ENCODE results near the gene AQP7. TPM values are rescaled to one million over a fixed set of nuclear protein-coding genes. Genes with fewer than 3 reads are reported as not detected.

The AQP7 gene
- total RNA-seq: not detected in 2 replicates

DNA sequence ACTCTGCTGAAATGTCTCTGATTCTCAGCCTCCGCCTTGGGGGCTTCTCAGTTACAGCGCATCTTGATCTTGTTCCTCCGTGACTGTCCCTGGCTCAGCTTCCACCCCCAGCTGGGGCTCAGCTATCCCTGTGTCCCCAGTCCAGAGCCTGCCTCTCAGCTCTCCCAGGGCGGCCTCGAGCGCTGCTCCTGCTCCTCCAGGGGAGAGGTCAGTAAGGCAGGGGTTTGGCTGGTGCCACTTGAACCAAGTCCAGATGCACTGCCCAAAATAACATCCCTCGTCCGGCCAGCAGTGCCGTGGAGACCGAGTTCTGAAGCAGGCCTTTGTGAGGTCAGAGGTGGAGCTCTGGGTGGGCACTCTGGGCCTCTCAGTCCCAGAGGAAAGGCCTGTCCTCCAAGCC is at the start of gene AQP7:
TSS of gene AQP7 (minus strand) at position 198 of the 400 bp plus-strand sequence. CDS start 1,306 bp downstream, outside the sequence.

DNA sequence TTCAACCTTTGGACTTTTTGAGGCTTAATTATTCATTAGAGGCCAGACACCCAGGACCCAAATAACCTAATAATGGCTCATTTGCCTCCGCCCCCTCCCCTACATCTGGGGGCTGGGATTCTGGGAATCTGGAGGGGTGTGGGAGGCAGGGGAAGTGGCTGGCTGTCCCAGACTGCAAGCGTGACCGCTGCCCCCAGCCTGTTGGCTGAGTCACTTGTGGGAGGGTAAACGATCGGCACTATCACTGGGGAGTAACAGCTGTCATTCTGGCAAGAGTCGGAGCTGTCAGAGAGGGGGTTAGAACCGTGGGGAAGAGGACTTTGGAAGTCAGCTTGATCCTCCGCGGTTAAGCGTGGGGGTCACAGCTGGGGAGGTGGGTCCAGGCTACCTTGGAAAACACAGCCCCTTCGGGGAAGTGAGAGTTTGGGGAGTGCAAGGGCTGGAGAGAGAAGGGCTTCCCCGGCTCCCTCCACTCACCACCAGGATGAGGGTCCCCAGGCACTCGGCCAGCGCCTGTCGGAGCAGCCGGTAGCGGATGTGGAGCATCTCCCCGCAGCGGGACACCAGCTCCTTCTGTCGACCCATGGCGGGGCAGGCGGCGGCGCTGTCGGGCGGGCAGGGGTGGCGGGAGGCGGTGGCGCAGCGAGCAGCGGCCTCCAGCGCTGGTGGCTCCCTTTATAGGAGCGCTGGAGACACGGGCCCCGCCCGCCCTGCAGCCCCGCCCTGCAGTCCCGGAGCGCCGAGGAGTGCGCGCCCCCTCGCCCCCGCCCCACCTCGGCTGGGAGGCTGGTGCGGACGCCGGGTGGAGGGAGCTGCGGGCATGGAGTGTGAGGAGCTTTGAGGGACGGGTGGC is 44.8 kb upstream of the AQP7 start, which contains the start of gene AQP3:
TSS of gene AQP3 (minus strand) at position 648 of the 853 bp plus-strand sequence. CDS start at position 585, 63 bp downstream.

Small RNAs within 50 kb of the gene (small RNA-seq; reads per million reads assigned to genes)
- gene AL356218.2 (not detected), gene RF00019 (not detected)

Other genes with a start within 250 kb of the AQP7 start
- 95.8 and 98.5 TPM in 2 replicates for gene B4GALT1, start 235.2 kb downstream of the AQP7 start, total RNA-seq
- not detected in 2 replicates for gene SPINK4, start 162.4 kb downstream of the AQP7 start, total RNA-seq
- gene BAG1, start 137.9 kb downstream of the AQP7 start, total RNA-seq: 21.9 and 25.0 TPM in 2 replicates
- gene CHMP5, start 137.5 kb downstream of the AQP7 start, total RNA-seq: 45.6 and 55.6 TPM in 2 replicates
- 38.3 and 40.3 TPM in 2 replicates for gene NFX1, start 112.1 kb downstream of the AQP7 start, total RNA-seq
- gene AQP3, start 45.0 kb upstream of the AQP7 start, total RNA-seq: 0.24 and 0.32 TPM in 2 replicates
- 32.9 and 34.9 TPM in 2 replicates for gene NOL6, start 71.4 kb upstream of the AQP7 start, total RNA-seq
- not detected in 2 replicates for gene ANKRD18B, start 121.7 kb upstream of the AQP7 start, total RNA-seq